Measurements from ENCODE around the gene CCDC178.

- TF ChIP-seq CTCF (IDR thresholded peaks at IDR 0.05): no peak
- TF ChIP-seq POLR2A (IDR thresholded peaks at IDR 0.05): no peak
Observed at GRCh38 chr18:33034212-33034611, 406.3 kb downstream of the CCDC178 start.

Data from lower leg skin (tissue), 3 donors.